ENCODE measurements around the gene KRT77. TPM values are rescaled to one million over a fixed set of nuclear protein-coding genes. Genes with fewer than 3 reads are reported as not detected.

KRT77 gene
- total and polyA plus RNA-seq, 5 experiments from 2014 or later = 0.12 TPM; not detected in 4

- H3K27me3 Mint-ChIP-seq = peaks cover 0 to 16% (median 1%) of the 10 kb centered on the region in 5 donors
- peak overlapping the region in 1 of 10 donors; percentile 37 for H3K27ac Mint-ChIP-seq
- peaks cover 0 to 2% (median 0%) of the 10 kb centered on the region in 9 donors for H3K9me3 Mint-ChIP-seq
- POLR2A ChIA-PET = no interaction called here
- H3K36me3 Mint-ChIP-seq = peaks cover 0 to 4% (median 0%) of the 10 kb centered on the region in 3 donors
- H3K4me1 Mint-ChIP-seq = no peaks in the 10 kb centered on the region
- no peak for DNase-seq
- ATAC-seq = no peak
- no peak overlapping the region for H3K4me3 Mint-ChIP-seq
These were observed 36.6 kb upstream of the KRT77 start for GRCh38 chr12:52739963-52740362.

- no peaks in the 10 kb centered on the region for H3K36me3 Mint-ChIP-seq
- peaks cover 2 to 8% (median 4%) of the 10 kb centered on the region in 5 donors for H3K27me3 Mint-ChIP-seq
- peaks cover 0 to 3% (median 0%) of the 10 kb centered on the region in 9 donors for H3K9me3 Mint-ChIP-seq
- ATAC-seq (no peak), DNase-seq (no peak)
- H3K4me1 Mint-ChIP-seq = no peaks in the 10 kb centered on the region
- H3K27ac Mint-ChIP-seq = peak overlapping the region in 1 of 10 donors; percentile 65
- POLR2A ChIA-PET = no interaction called here
- no peak overlapping the region for H3K4me3 Mint-ChIP-seq
These were observed 32.7 kb upstream of the KRT77 start for GRCh38 chr12:52735816-52736632.

DNA sequence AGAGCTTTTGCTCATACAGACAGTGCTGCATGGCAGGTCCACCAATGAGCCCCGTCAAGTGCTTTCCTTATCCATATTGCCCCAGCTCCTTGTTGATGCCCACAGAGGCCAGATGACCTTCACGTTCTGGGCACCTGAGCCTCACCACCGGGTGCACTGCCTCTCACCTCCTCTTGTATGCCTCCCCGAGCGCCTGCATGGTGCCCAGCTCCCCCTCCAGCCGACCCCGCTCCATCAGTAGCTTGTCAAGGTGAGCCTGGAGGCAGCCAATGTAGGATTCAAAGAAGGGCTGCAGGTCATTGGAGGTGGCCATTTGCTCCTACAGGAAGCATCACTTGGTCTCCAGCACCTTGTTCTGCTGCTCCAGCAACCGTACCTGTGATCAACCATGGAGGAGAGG lies 31.8 kb upstream of the KRT77 start:
- POLR2A ChIA-PET = no interaction called here
- H3K4me3 Mint-ChIP-seq = no peak overlapping the region
- peaks cover 0 to 3% (median 0%) of the 10 kb centered on the region in 4 donors for H3K4me1 Mint-ChIP-seq
- H3K27ac Mint-ChIP-seq = no peak overlapping the region
- peaks cover 0 to 12% (median 0%) of the 10 kb centered on the region in 9 donors for H3K9me3 Mint-ChIP-seq
- peaks cover 2 to 9% (median 5%) of the 10 kb centered on the region in 5 donors for H3K27me3 Mint-ChIP-seq
- DNase-seq = no peak
- no peaks in the 10 kb centered on the region for H3K36me3 Mint-ChIP-seq
- ATAC-seq = no peak

DNA sequence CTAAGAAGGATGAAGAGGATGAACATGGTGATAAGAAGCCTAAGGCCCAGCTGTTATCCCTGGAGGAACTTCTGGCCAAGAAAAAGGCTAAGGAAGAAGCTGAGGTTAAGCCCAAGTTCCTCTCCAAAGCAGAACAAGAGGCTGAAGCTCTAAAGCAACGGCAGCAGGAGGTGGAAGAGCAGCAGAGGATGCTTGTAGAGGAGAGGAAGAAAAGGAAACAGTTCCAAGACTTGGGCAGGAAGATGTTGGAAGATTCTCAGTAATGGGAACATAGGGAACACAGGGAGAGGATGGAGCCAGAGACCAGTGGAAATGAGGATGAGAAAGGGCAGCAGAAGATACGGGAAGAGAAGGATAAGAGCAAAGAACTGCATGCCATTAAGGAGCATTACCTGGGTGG lies 27.5 kb upstream of the KRT77 start:
- ATAC-seq = no peak
- POLR2A ChIA-PET = no interaction called here
- H3K27me3 Mint-ChIP-seq = peaks cover 1 to 9% (median 6%) of the 10 kb centered on the region in 5 donors

DNA sequence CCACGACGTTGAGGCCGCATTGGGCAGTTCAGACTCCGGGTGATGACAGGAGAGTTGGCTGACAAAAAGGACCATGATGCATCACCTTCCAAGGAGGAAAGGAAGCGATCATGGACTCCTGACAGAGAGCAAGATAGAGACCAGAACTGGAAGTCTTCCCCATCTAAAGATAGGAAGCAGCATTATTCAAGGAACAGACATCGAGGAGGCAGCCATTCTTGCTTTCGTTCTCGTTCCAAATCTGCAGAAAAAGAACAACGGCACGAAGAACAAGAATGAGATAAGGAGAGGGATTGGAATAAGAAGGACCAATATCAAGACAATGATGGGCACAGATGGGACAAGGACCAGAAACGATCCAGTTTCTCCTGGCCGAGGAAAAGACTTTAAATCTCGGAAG lies 27.1 kb upstream of the KRT77 start:
- Mint-ChIP-seq H3K27me3 (peaks cover 1 to 9% (median 6%) of the 10 kb centered on the region in 5 donors), H3K4me3 (no peak overlapping the region), H3K36me3 (no peaks in the 10 kb centered on the region), H3K27ac (peak overlapping the region in 1 of 10 donors; percentile 6), H3K4me1 (peaks cover 0 to 5% (median 0%) of the 10 kb centered on the region in 4 donors), H3K9me3 (peaks cover 0 to 13% (median 0%) of the 10 kb centered on the region in 9 donors)
- no peak for ATAC-seq
- POLR2A ChIA-PET = no interaction called here
- no peak for DNase-seq

More for the DNA sequence above, 27.5 kb upstream of the KRT77 start:
- no peak for DNase-seq
- peaks cover 0 to 5% (median 0%) of the 10 kb centered on the region in 4 donors for H3K4me1 Mint-ChIP-seq
- no peaks in the 10 kb centered on the region for H3K36me3 Mint-ChIP-seq
- H3K27ac Mint-ChIP-seq = peak overlapping the region in 2 of 10 donors; percentile 6 to 33
- no peak overlapping the region for H3K4me3 Mint-ChIP-seq
- peaks cover 0 to 13% (median 0%) of the 10 kb centered on the region in 9 donors for H3K9me3 Mint-ChIP-seq

DNA sequence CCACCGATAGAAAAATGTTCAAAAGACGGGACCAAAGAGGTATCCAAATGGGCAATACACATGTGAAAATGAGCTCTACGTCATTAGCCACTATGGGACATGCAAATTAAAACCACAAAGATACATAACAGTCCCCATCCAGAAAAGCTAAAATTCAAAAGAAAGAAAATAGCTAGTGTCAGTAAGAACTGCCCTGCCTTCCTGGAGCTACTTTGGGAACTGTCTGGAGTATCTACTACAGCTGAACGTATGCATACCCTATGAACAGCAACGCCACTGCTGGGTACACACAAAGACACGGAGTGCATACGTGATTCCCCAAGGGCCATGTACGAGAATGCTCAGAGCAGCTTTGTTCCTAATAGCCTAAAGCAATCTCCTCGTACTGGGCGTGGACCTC lies 25.8 kb upstream of the KRT77 start:
- DNase-seq = no peak
- POLR2A ChIA-PET = no interaction called here
- ATAC-seq = no peak
- peaks cover 0 to 13% (median 0%) of the 10 kb centered on the region in 9 donors for H3K9me3 Mint-ChIP-seq
- peaks cover 0 to 9% (median 6%) of the 10 kb centered on the region in 5 donors for H3K27me3 Mint-ChIP-seq
- no peaks in the 10 kb centered on the region for H3K36me3 Mint-ChIP-seq
- H3K27ac Mint-ChIP-seq = peak overlapping the region in 1 of 10 donors; percentile 64
- H3K4me1 Mint-ChIP-seq = peaks cover 0 to 5% (median 0%) of the 10 kb centered on the region in 4 donors
- no peak overlapping the region for H3K4me3 Mint-ChIP-seq

DNA sequence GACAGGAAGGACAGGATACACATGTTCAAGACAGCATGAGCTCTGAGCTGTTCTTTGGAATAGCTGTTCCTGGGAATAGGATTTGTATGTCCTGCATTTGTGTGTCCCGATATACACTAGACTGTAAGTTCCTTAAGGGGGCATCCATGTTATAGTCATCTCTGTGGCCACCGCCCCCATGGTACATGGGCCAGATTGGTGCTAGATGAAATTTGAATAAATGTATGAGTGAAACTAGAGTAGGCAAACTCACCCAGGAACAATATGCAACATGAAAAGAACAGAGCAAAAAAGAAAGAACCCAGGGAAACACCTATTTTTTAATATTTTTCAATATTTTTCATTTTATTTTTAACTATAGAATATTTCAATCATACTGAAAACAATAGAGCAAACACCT lies 25.1 kb upstream of the KRT77 start:
- Mint-ChIP-seq H3K9me3 (peaks cover 0 to 13% (median 0%) of the 10 kb centered on the region in 9 donors), H3K4me3 (no peak overlapping the region), H3K4me1 (peaks cover 0 to 5% (median 0%) of the 10 kb centered on the region in 4 donors), H3K27me3 (peaks cover 0 to 9% (median 6%) of the 10 kb centered on the region in 5 donors), H3K36me3 (no peaks in the 10 kb centered on the region), H3K27ac (no peak overlapping the region)
- ATAC-seq = no peak
- DNase-seq = no peak
- POLR2A ChIA-PET = no interaction called here

- Mint-ChIP-seq H3K27ac (peak overlapping the region in 1 of 10 donors; percentile 46), H3K36me3 (no peaks in the 10 kb centered on the region), H3K4me1 (peaks cover 0 to 5% (median 1%) of the 10 kb centered on the region in 4 donors), H3K4me3 (no peak overlapping the region), H3K9me3 (peaks cover 0 to 13% (median 0%) of the 10 kb centered on the region in 9 donors), H3K27me3 (peaks cover 0 to 10% (median 6%) of the 10 kb centered on the region in 5 donors)
- DNase-seq (no peak), ATAC-seq (no peak)
- POLR2A ChIA-PET = interaction anchor here (0.6 kb wide), 1 partner anchor 16 kb away, joined by 3 read pairs; no protein-coding TSS in a partner anchor
These were observed 23.7 kb upstream of the KRT77 start for GRCh38 chr12:52727037-52727436.

DNA sequence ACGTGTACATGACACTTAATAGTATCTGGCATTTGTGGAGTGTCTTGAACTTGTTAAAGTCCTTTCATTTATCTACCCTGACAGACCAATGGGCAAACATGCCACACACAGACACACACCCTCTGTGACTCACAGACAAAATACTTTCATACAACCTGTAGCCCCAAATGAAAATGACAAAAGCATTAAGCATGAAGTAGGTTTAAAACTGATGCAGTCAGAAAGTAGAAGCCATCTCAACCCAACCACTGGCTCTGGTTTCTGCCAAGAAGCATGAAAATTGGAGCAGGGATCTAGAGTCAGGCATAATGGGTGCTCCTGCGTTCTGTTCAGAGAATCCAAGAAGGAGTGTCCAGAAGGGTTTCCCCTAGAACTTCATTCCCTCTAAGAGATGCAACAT lies 23.1 kb upstream of the KRT77 start:
- ATAC-seq (no peak), DNase-seq (no peak)
- Mint-ChIP-seq H3K27ac (no peak overlapping the region), H3K27me3 (peaks cover 0 to 10% (median 6%) of the 10 kb centered on the region in 5 donors), H3K4me1 (peaks cover 0 to 6% (median 3%) of the 10 kb centered on the region in 4 donors), H3K4me3 (no peak overlapping the region), H3K36me3 (no peaks in the 10 kb centered on the region), H3K9me3 (peaks cover 0 to 13% (median 0%) of the 10 kb centered on the region in 9 donors)
- POLR2A ChIA-PET = no interaction called here

DNA sequence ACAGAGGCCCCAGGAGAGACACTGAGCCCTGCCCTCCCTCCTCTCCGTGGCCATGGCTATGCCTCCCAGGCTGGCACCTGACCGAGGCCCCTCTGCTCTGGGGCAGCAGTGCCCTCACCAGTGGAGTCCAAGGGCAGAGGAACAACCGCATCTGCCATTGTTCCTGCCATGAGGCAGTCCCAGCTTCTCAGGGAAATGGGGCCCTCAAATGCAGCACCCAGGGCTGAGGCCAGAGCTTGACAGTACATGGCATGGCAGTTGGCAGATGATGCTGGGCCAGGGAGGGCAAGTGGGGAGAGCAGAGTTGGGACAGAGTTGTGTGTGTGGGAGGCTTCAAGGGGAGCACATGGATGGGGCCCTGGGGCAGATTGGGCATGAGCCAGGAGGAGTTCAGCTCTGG lies 21.1 kb upstream of the KRT77 start:
- ATAC-seq = no peak
- peaks cover 0 to 6% (median 2%) of the 10 kb centered on the region in 4 donors for H3K4me1 Mint-ChIP-seq
- no peak overlapping the region for H3K4me3 Mint-ChIP-seq
- H3K9me3 Mint-ChIP-seq = no peaks in the 10 kb centered on the region
- no peaks in the 10 kb centered on the region for H3K36me3 Mint-ChIP-seq
- POLR2A ChIA-PET = no interaction called here
- no peak for DNase-seq
- H3K27ac Mint-ChIP-seq = peak overlapping the region in 1 of 10 donors; percentile 24
- peaks cover 0 to 6% (median 0%) of the 10 kb centered on the region in 5 donors for H3K27me3 Mint-ChIP-seq

- H3K4me1 Mint-ChIP-seq = peaks cover 0 to 6% (median 2%) of the 10 kb centered on the region in 4 donors
- H3K27me3 Mint-ChIP-seq = peaks cover 0 to 6% (median 0%) of the 10 kb centered on the region in 5 donors
- peak overlapping the region in 4 of 10 donors; percentile 24 to 88 (median 65) for H3K27ac Mint-ChIP-seq
- ATAC-seq (no peak), DNase-seq (no peak)
- no peaks in the 10 kb centered on the region for H3K9me3 Mint-ChIP-seq
- no peaks in the 10 kb centered on the region for H3K36me3 Mint-ChIP-seq
- H3K4me3 Mint-ChIP-seq = no peak overlapping the region
- POLR2A ChIA-PET = no interaction called here
These were observed 19.4 kb upstream of the KRT77 start for GRCh38 chr12:52722680-52723079.

GRCh38 chr12:52721838-52722470 lies 18.6 kb upstream of the KRT77 start:
- Mint-ChIP-seq H3K4me3 (no peak overlapping the region), H3K9me3 (no peaks in the 10 kb centered on the region), H3K27ac (peak overlapping the region in 3 of 10 donors; percentile 57 to 88 (median 60)), H3K4me1 (peaks cover 0 to 6% (median 1%) of the 10 kb centered on the region in 4 donors), H3K27me3 (peaks cover 0 to 4% (median 0%) of the 10 kb centered on the region in 5 donors), H3K36me3 (no peaks in the 10 kb centered on the region)
- ATAC-seq (no peak), DNase-seq (no peak)
- POLR2A ChIA-PET = no interaction called here
